OCI-LY7 (cell line): ENCODE data around the gene TMEM69. TPM values are rescaled to one million over a fixed set of nuclear protein-coding genes. Genes with fewer than 3 reads are reported as not detected.

Source experiments
- BruUV-seq: library from RNA; stranded (reverse); fragments of 400-500 nt; replicated peaks from 2 replicates; lab custom pipeline; 2021; lab: Mats Ljungman, UMichigan
- CTCF ChIA-PET: fragments of 300-600 bp; sonication (Branson Sonifier 250); formaldehyde crosslinking; loops from one replicate; lab custom pipeline; 2022; ENCODE audit warnings: antibody characterized with exemption; ENCODE audit not compliant: unreplicated experiment; lab: Charles Lee
- POLR2A ChIA-PET: fragments of 300-600 bp; sonication (Branson Sonifier 250); formaldehyde crosslinking; loops from one replicate; lab custom pipeline; 2022; ENCODE audit warnings: antibody characterized with exemption; lab: Charles Lee
- DNase-seq: peaks from one replicate; pipeline ENCODE4 v3.0.0-alpha.2; 2015; ENCODE audit warnings: low spot score
- H2AFZ ChIP-seq: fragments of 200-600 bp; sonication (generic), shearing (Covaris generic); 2 replicates; pipeline ENCODE4 v1.6.1; 2014; ENCODE audit warnings: mild to moderate bottlenecking, antibody characterized with exemption, low read length, moderate library complexity
- H3K27ac ChIP-seq: fragments of 200-600 bp; sonication (generic); 2 replicates; pipeline ENCODE4 v1.5.1; 2014; ENCODE audit warnings: mixed run types, low read depth, mild to moderate bottlenecking, moderate library complexity, low read length, inconsistent platforms; ENCODE audit not compliant: poor library complexity, severe bottlenecking
- H3K36me3 ChIP-seq: fragments of 200-600 bp; sonication (generic); 2 replicates; pipeline ENCODE4 v1.6.1; 2014; ENCODE audit warnings: mild to moderate bottlenecking, antibody characterized with exemption, low read length, moderate library complexity, mixed read lengths; ENCODE audit not compliant: insufficient read depth
- H3K4me1 ChIP-seq: fragments of 200-600 bp; sonication (generic); 2 replicates; pipeline ENCODE4 v1.5.1; 2014; ENCODE audit warnings: mild to moderate bottlenecking, low read length; ENCODE audit not compliant: insufficient read depth, poor library complexity, severe bottlenecking
- H3K4me2 ChIP-seq: fragments of 200-600 bp; sonication (generic); 2 replicates; pipeline ENCODE4 v1.6.1; 2014; ENCODE audit warnings: mild to moderate bottlenecking, low read length
- H3K4me3 ChIP-seq: fragments of 200-600 bp; sonication (generic); 2 replicates; pipeline ENCODE4 v1.5.1; 2014; ENCODE audit warnings: mild to moderate bottlenecking, low read depth, low read length; ENCODE audit not compliant: poor library complexity, severe bottlenecking
- H3K79me2 ChIP-seq: fragments of 200-600 bp; sonication (generic); 2 replicates; pipeline ENCODE4 v1.6.1; 2016; ENCODE audit warnings: low read depth, mild to moderate bottlenecking, low read length, moderate library complexity, mixed read lengths; ENCODE audit not compliant: insufficient read depth
- H3K9me2 ChIP-seq: fragments of 200-600 bp; sonication (generic); 2 replicates; pipeline ENCODE4 v1.6.1; 2016; ENCODE audit warnings: mild to moderate bottlenecking, low read length, mixed read lengths; ENCODE audit not compliant: insufficient read depth
- H3K9me3 ChIP-seq: fragments of 200-600 bp; sonication (generic); 2 replicates; pipeline ENCODE4 v1.6.1; 2014; ENCODE audit warnings: mild to moderate bottlenecking, mixed run types, low read length, mixed read lengths
- H4K20me1 ChIP-seq: fragments of 200-600 bp; sonication (generic); 2 replicates; pipeline ENCODE4 v1.6.1; 2014; ENCODE audit warnings: mild to moderate bottlenecking, antibody characterized with exemption, low read length, moderate library complexity, mixed read lengths; ENCODE audit not compliant: insufficient read depth
- CTCF ChIP-seq: fragments of 200-600 bp; sonication (generic); conservative IDR thresholded peaks from 2 replicates; pipeline ENCODE4 v1.5.1; 2014; ENCODE audit warnings: mild to moderate bottlenecking, antibody characterized with exemption, low read length, moderate library complexity, mixed read lengths
- EZH2phosphoT487 ChIP-seq: fragments of 200-600 bp; sonication (generic); IDR thresholded peaks from 2 replicates; pipeline ENCODE4 v1.6.1; 2018; ENCODE audit warnings: low read depth, borderline replicate concordance, mild to moderate bottlenecking, mixed run types, antibody characterized with exemption, low read length, moderate library complexity, mixed read lengths
- intact Hi-C: fragments of 100-400 bp; cut with micrococcal nuclease; formaldehyde crosslinking; loops from one replicate; pipeline ENCODE4 v1.10.0; 2022; ENCODE audit not compliant: unreplicated experiment
- total RNA-seq, 2 experiments: library from RNA; depleted of rRNA in 1 of 2; stranded (reverse); fragments of >200 nt in 1 of 2; shearing (Covaris generic) in 1 of 2; gene quantifications; 2 replicates each; pipeline ENCODE4 v1.2.3, GENCODE V29; 2014 to 2022

TMEM69 gene
- total RNA-seq, 2 experiments from 2014 or later: 35.8 to 42.2 TPM

GRCh38 chr1:45694823-45695222, 6.8 kb downstream of the TMEM69 start:
- Histone ChIP-seq H4K20me1 (no peaks in the 10 kb centered on the region), H3K36me3 (peaks cover 72% of the 10 kb centered on the region), H3K79me2 (peaks cover 16% of the 10 kb centered on the region), H3K4me1 (peaks cover 3% of the 10 kb centered on the region), H3K27ac (no peak overlapping the region), H3K9me2 (no peaks in the 10 kb centered on the region), H3K9me3 (no peaks in the 10 kb centered on the region), H2AFZ (no peak overlapping the region), H3K4me3 (no peak overlapping the region), H3K4me2 (no peak overlapping the region)
- ChIA-PET POLR2A (interaction anchor here (0.6 kb wide), 1 partner anchor 11 kb away, joined by 5 read pairs; no protein-coding TSS in a partner anchor), CTCF (no interaction called here)
- DNase-seq: no peak
- TF ChIP-seq CTCF (no peak), EZH2phosphoT487 (no peak)
- no TSS peak for BruUV-seq
- intact Hi-C loops: no loop called here

GRCh38 chr1:45704637-45705036, 16.7 kb downstream of the TMEM69 start:
- CTCF ChIA-PET: no interaction called here
- H2AFZ ChIP-seq: no peak overlapping the region
- POLR2A ChIA-PET: interaction anchor here (0.6 kb wide), 2 partner anchors 34 to 214 kb away, joined by 3 read pairs; no protein-coding TSS in a partner anchor
- H3K4me1 ChIP-seq: no peaks in the 10 kb centered on the region
- H4K20me1 ChIP-seq: no peaks in the 10 kb centered on the region
- H3K4me3 ChIP-seq: no peak overlapping the region
- no TSS peak for BruUV-seq
- H3K9me2 ChIP-seq: no peaks in the 10 kb centered on the region
- no peak overlapping the region for H3K4me2 ChIP-seq
- no peak for DNase-seq
- peaks cover 6% of the 10 kb centered on the region for H3K36me3 ChIP-seq
- intact Hi-C loops: no loop called here
- H3K9me3 ChIP-seq: no peaks in the 10 kb centered on the region
- H3K79me2 ChIP-seq: no peaks in the 10 kb centered on the region
- no peak overlapping the region for H3K27ac ChIP-seq
- no peak for TF ChIP-seq CTCF
- TF ChIP-seq EZH2phosphoT487: no peak

- H2AFZ ChIP-seq: no peak overlapping the region
- no peak for DNase-seq
- H3K27ac ChIP-seq: no peak overlapping the region
- CTCF ChIA-PET: no interaction called here
- H3K9me3 ChIP-seq: no peaks in the 10 kb centered on the region
- POLR2A ChIA-PET: interaction anchor here (1.0 kb wide), 1 partner anchor 17 kb away, joined by 3 read pairs; no protein-coding TSS in a partner anchor
- no peaks in the 10 kb centered on the region for H3K79me2 ChIP-seq
- H3K4me3 ChIP-seq: no peak overlapping the region
- no peak overlapping the region for H3K4me2 ChIP-seq
- no peak for TF ChIP-seq EZH2phosphoT487
- no peak for TF ChIP-seq CTCF
- H3K9me2 ChIP-seq: no peaks in the 10 kb centered on the region
- intact Hi-C loops: no loop called here
- H4K20me1 ChIP-seq: no peaks in the 10 kb centered on the region
- BruUV-seq: no TSS peak
- no peaks in the 10 kb centered on the region for H3K4me1 ChIP-seq
- peaks cover 1% of the 10 kb centered on the region for H3K36me3 ChIP-seq
These were observed 25.7 kb downstream of the TMEM69 start for GRCh38 chr1:45713711-45714110.
